Uterus (tissue), 4 donors: ENCODE measurements around the gene CNNM2. TPM values are rescaled to one million over a fixed set of nuclear protein-coding genes. Genes with fewer than 3 reads are reported as not detected.

Experiments used
- DNase-seq, 2 donors: peaks; one replicate each; pipeline ENCODE4 v3.0.0-alpha.2; 2019 to 2020
- H3K27ac ChIP-seq, 2 donors: fragments of 200-600 bp; sonication (generic); 1 replicate in 1 of 2; 2 replicates in 1 of 2; pipeline ENCODE4 v1.5.1; 2016 to 2018
- H3K27me3 ChIP-seq, 2 donors: fragments of 200-600 bp; sonication (generic); one replicate each; pipeline ENCODE4 v1.5.1; 2018 to 2019; ENCODE audit warnings: control low read depth in 1 of 2
- H3K36me3 ChIP-seq, 2 donors: fragments of 200-600 bp; sonication (generic); one replicate each; pipeline ENCODE4 v1.5.1; 2019; ENCODE audit warnings: control low read depth in 1 of 2
- H3K4me1 ChIP-seq, 2 donors: fragments of 200-600 bp; sonication (generic); one replicate each; pipeline ENCODE4 v1.5.1; 2018 to 2019; ENCODE audit warnings: control low read depth in 1 of 2
- H3K4me3 ChIP-seq, 2 donors: fragments of 200-600 bp; sonication (generic); 1 replicate in 1 of 2; 2 replicates in 1 of 2; pipeline ENCODE4 v1.5.1; 2018 to 2019; ENCODE audit warnings: mild to moderate bottlenecking in 1 of 2
- H3K9me3 ChIP-seq, 2 donors: fragments of 200-600 bp; sonication (generic); one replicate each; pipeline ENCODE4 v1.5.1; 2019; ENCODE audit warnings: control low read depth in 1 of 2
- CTCF ChIP-seq, 4 experiments: fragments of 200-600 bp in 2 of 4; fragments of 450-650 bp in 2 of 4; sonication (generic) in 2 of 4; IDR thresholded peaks; one replicate each; pipeline ENCODE4 v1.5.1; 2016 to 2019; ENCODE audit warnings: antibody characterized with exemption in 4 of 4, mild to moderate bottlenecking in 2 of 4, moderate library complexity in 1 of 4
- POLR2A ChIP-seq, 2 donors: fragments of 450-650 bp; IDR thresholded peaks; one replicate each; pipeline ENCODE4 v1.6.1; 2016; ENCODE audit warnings: antibody characterized with exemption in 2 of 2, mild to moderate bottlenecking in 1 of 2, moderate library complexity in 1 of 2
- intact Hi-C: fragments of 100-400 bp; cut with DNase I; formaldehyde crosslinking; loops from one replicate; pipeline ENCODE4 v1.15.1; 2023; ENCODE audit warnings: low total_unique reads
- total RNA-seq, 4 donors: library from RNA; depleted of rRNA in 3 of 4; stranded (reverse); fragments of >200 nt in 3 of 4; gene quantifications; one replicate each; pipeline versions ENCODE4 v1.1.0 to v1.2.4, GENCODE V29; 2014 to 2023
- donor health status: DM: yes; HTN: yes; CAD: no.

Gene CNNM2
- total RNA-seq, 4 donors from 2014 or later = 5.1 to 11.0 (median 7.4) TPM

DNA sequence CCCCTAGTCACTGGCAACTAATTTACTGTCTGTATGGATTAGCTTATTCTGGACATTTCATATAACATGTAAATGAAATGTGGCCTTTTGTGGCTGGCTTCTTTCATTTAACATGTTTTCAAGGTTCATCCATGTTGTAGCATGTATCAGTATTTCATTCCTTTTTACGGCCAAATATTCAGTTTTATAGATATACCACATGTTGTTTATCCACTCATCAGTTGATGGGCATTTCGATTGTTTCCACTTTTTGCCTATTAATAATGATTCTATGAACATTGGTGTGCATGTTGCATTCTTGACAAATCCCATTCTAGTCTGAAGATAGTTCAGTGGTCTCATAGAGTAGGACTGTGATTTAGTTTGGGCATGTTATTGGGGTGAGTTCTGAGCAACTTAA, 12.6 kb downstream of the CNNM2 start:
- Histone ChIP-seq H3K27me3 (no peaks in the 10 kb centered on the region), H3K4me3 (no peak overlapping the region), H3K9me3 (no peaks in the 10 kb centered on the region), H3K27ac (no peak overlapping the region), H3K4me1 (no peaks in the 10 kb centered on the region), H3K36me3 (no peaks in the 10 kb centered on the region)
- intact Hi-C loops = no loop called here
- no peak for DNase-seq
- TF ChIP-seq POLR2A (IDR thresholded peaks at IDR 0.05) = no peak
- TF ChIP-seq CTCF (IDR thresholded peaks at IDR 0.05) = no peak

GRCh38 chr10:102931643-102932042, 13.5 kb downstream of the CNNM2 start:
- Histone ChIP-seq H3K4me1 (no peaks in the 10 kb centered on the region), H3K4me3 (no peak overlapping the region), H3K9me3 (no peaks in the 10 kb centered on the region), H3K36me3 (no peaks in the 10 kb centered on the region), H3K27ac (no peak overlapping the region), H3K27me3 (no peaks in the 10 kb centered on the region)
- no peak for DNase-seq
- intact Hi-C loops = no loop called here
- TF ChIP-seq CTCF (IDR thresholded peaks at IDR 0.05) = no peak
- TF ChIP-seq POLR2A (IDR thresholded peaks at IDR 0.05) = no peak

- Histone ChIP-seq H3K4me1 (no peaks in the 10 kb centered on the region), H3K4me3 (no peak overlapping the region), H3K36me3 (no peaks in the 10 kb centered on the region), H3K27ac (no peak overlapping the region), H3K27me3 (no peaks in the 10 kb centered on the region), H3K9me3 (no peaks in the 10 kb centered on the region)
- DNase-seq = no peak
- TF ChIP-seq CTCF (IDR thresholded peaks at IDR 0.05) = no peak
- intact Hi-C loops = no loop called here
Measured at GRCh38 chr10:102935505-102935904, 17.4 kb downstream of the CNNM2 start.

DNA sequence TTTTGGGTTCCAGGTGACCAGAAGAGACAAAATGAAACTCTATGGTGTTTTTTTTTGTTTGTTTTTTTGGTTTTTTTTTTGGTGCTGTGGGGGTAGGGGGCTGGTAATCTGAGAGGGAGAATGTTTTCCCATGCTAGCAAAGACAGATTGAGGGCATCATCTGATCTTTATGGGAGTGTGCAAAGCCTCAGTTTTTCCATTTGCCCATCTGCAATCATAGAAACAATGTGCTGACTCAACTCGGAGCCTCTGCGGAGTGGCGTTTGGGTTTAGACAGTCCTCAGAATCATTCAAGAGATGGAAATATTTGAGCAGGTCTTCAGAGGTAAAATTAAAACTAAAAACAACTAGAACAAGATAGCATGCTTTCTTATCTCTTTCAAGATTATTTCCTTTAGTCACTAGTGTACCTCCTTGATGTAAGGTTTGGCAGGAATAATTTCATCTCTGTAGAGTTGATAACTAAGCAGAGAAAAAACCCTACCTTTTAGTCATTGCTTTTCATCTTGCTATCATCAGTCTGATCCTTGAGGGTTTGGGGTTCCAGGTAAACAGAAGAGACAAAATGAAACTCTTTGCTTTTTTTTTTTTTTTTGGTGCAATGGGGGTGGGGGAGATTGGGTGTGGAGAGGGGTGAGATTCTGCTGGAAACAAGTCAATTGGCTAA, 18.0 kb downstream of the CNNM2 start:
- no peak for TF ChIP-seq CTCF (IDR thresholded peaks at IDR 0.05)
- TF ChIP-seq POLR2A (IDR thresholded peaks at IDR 0.05) = no peak
- Histone ChIP-seq H3K9me3 (no peaks in the 10 kb centered on the region), H3K4me3 (no peak overlapping the region), H3K27ac (no peak overlapping the region), H3K4me1 (no peaks in the 10 kb centered on the region), H3K27me3 (no peaks in the 10 kb centered on the region), H3K36me3 (no peaks in the 10 kb centered on the region)
- DNase-seq = no peak
- intact Hi-C loops = no loop called here

GRCh38 chr10:102941401-102941800, 23.3 kb downstream of the CNNM2 start:
- H3K27ac ChIP-seq = no peak overlapping the region
- no peaks in the 10 kb centered on the region for H3K4me1 ChIP-seq
- TF ChIP-seq CTCF (IDR thresholded peaks at IDR 0.05) (no peak), POLR2A (IDR thresholded peaks at IDR 0.05) (no peak)
- no peaks in the 10 kb centered on the region for H3K9me3 ChIP-seq
- H3K36me3 ChIP-seq = no peaks in the 10 kb centered on the region
- intact Hi-C loops = no loop called here
- H3K4me3 ChIP-seq = no peak overlapping the region
- no peak for DNase-seq
- no peaks in the 10 kb centered on the region for H3K27me3 ChIP-seq
